Dedifferentiated amniotic fluid mesenchymal stem cell (primary cell): ENCODE results near the gene ZNF512B.
"Not testable (repeated sequence)": the region's sequence is repeated elsewhere in the genome, so short reads cannot be mapped to it uniquely, and the experiment has no call there.

Experiments used
- DNase-seq: peaks from one replicate; pipeline ENCODE4 v3.0.0-alpha.2; 2016; ENCODE audit errors: extremely low spot score

Gene ZNF512B

GRCh38 chr20:63934271-63935068 lies 35.3 kb downstream of the ZNF512B start:
- no peak for DNase-seq

DNA sequence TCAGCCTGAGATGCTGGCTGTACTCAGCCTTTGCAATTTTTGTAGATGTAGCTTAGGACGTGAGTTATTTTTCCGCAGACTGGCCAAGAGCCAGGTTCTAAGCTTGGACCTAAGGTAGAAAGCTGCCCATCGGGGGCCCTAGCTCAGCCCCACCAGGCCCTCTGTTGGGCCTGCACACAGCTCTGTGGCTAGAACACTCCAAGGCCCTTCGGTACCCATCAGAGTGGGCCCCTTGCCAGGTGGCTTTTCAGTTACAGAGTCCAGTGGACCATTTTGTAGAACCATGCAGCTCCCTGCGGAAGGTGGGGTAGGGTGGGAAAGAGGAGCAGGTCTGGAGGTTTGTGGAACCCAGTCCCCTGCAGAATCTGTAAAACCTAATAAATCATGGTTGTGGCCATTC lies 36.1 kb downstream of the ZNF512B start:
- DNase-seq, result no peak

DNA sequence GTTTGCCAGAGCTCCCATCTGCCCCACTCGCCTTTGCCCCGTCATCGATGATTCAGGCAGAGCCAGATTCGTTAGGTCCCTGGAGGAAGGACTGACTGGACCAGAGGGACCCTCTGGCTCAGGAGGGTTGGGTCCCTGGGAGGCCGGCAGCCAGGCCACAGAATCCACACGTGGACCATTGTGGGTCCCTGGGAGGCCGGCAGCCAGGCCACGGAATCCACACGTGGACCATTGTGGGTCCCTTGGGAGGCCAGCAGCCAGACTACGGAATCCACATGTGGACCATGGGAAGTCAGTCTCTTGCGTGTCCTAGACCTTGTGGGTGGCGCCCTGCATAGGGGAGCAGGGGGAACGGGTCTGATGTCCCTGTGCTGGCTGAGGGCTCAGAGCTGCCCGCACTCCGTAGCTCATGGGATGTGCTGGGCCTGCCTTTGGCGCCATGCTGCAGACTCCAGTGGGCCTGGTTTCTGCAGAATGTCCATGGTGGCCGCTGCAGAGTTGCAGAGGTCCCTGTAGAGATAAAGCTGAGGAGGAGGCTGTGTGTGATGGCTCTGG lies 37.0 kb downstream of the ZNF512B start:
- DNase-seq, result no peak

DNA sequence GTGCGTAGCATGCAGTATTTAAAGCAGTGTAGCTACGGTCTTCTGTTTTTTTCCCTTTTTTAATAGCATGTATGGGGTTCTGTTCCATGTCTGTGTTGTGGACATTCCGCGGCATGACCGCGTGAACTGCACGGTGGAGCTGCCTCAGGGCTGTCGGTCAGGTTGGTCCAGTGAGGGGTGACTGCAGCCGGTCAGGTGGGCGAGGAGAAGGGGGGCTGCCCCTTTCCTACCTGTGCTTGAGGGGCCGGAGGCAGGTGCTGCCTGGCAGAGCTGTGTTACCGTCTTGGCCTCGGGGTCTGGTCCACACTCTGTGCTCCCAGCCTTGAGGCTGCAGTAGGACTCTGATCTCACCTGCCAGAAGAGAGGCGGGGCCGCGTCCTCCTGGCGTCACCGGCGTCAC lies 38.0 kb downstream of the ZNF512B start:
- no peak for DNase-seq

DNA sequence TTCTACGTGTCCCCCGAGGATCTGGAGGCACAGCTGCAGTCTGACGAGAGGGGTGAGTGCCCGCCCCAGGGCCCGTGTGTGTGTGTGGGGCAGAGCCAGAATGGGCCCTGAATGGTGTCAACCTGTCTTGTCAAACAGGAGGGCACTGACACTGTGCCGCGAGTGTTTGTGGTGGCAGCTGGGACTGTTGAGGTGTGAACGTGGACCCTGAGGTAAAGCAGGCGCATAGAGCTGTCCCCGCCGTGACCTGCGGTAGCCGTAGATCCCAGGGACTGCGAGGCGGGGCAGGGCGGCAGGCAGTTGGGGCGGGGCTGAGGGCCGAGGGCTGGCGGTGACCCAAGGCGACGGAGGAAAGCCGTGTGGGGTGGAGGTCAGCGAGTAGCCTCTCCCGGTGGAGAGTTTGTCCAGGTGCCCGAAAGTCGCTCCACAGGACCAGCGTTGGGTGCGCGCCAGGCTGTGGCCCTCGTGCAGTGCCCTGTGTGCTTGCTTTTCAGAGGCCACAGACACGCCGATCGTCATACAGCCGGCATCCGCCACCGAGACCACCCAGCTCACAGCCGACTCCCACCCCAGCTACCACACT lies 38.7 kb downstream of the ZNF512B start:
- no peak for DNase-seq

GRCh38 chr20:63929473-63929883 lies 40.3 kb downstream of the ZNF512B start:
- DNase-seq, result not testable (repeated sequence)

DNA sequence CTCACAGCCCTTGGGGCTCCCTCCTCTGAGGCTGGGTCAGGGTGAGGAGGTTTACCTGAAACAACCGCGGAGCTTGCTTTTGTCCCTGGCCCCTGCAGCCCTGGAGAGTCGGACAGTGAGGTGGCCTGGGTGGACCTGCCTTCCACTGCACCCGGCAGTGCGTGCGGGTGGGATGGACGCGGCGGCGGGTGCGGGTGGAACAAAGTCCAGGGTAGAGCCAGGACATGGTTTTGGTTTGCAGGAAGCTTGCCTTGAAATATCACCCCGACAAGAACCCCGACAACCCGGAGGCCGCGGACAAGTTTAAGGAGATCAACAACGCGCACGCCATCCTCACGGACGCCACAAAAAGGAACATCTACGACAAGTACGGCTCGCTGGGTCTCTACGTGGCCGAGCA lies 40.7 kb downstream of the ZNF512B start:
- no peak for DNase-seq

GRCh38 chr20:63926298-63926697 lies 43.4 kb downstream of the ZNF512B start:
- DNase-seq, result no peak

DNA sequence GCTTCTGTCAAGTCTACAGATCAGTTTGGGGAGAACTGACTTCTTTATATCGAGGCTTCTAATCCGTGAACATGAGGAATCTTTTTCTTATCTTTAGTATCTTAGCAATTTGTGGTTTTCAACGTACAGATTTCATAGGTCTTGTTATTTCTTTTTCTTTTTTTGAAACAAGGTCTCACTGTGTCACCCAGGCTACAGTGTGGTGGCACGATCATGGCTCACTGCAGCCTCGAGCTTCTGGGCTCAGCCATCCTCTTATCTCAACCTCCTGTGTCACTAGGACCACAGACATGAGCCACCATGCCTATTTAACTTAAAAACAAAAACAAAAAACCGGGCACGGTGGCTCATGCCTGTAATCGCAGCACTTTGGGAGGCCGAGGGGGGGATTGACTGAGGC lies 45.5 kb downstream of the ZNF512B start:
- DNase-seq, result no peak

DNA sequence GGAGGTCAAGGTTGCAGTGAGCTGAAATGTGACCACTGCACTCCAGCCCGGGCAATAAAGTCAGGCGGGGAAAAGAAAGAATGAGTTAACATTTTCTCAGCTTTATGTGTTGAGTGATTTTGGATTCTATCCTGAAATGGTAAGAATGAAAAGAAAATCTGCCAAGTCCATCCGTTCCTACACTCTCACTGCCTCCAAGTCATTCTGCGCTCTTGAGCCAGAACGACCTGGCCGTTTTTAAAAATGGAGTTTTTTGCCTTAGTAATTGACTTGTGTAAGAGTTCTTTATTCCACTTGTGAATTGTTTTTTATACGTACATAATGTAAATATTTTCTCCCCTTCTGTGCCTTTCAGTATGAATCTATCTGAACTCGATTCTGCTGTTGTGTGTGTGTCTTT lies 46.1 kb downstream of the ZNF512B start:
- DNase-seq, result no peak

- DNase-seq, result no peak
These were observed 49.5 kb downstream of the ZNF512B start for GRCh38 chr20:63920226-63920625.

DNA sequence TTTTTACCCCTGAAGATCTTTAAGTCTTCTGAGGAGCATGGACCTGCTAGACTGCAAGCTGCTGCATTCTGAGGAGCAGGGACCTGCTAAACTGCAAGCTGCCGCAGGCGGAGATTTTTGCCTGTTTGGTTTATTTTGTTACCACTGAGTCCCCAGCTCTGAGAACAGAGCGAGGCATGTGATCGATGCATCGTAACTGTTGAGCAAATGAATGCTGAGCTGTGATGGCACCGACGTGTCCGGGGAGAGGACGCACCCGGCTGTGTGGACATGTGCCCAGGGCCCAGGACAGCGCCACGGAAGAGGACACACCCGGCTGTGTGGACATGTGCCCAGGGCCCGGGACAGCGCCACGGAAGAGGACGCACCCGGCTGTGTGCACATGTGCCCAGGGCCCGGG lies 50.6 kb downstream of the ZNF512B start:
- no peak for DNase-seq

DNA sequence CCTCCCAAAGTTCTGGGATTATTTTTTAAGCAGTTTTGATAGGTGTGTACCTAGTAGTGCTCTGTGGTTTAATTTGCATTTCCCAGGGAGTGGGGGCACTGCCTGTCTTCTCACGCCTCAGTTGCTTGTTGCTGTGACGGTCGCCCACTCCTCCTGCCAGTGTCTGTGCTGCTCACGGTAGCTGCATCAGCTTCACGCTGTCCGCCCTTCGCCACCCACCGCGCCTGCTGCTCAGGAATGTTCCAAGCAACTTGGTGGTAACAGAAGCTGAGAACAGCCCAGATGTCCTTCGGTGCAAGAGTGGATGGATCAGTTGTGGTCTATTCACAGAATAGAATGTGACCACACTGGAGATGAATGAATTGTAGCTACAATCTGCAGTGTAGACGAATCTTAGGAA lies 51.9 kb downstream of the ZNF512B start:
- DNase-seq, result no peak

DNA sequence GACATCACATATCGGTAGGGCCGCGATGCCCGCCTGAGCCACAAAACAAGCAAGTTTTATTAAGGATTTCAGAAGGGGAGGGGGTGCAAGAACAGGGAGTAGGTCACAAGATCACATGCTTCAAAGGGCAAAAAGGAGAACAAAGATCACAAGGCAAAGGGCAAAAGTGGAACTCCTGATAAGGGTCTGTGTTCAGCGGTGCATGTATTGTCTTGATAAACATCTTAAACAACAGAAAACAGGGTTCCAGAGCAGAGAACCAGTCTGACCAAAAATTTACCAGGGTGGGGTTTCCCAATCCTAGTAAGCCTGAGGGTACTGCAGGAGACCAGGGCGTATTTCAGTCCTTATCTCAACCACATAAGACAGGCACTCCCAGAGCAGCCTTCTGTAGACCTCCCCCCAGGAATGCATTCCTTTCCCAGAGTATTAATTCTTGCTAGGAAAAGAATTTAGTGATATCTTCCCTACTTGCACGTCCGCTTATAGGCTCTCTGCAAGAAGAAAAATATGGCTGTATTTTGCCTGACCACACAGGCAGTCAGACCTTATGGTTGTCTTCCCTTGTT lies 53.3 kb downstream of the ZNF512B start:
- not testable (repeated sequence) for DNase-seq

DNA sequence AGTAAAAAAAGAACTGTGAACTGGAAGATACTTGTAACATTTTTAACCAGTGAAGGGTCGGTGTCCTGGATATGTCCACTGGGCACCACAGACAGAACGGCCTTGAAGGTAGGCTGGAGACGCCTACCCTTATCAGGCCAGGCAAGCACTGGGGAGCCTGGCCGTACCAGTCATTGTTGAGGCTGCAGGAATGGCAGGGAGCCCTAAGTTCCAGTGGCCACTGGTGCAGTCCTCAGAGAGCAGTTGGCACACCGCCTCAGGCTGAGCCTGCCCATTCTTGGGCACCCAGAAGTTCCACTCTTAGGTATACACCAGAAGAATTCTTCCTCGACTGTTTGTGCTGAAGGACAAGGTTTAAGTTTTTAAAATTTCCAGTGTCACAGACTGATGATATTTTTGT lies 54.3 kb downstream of the ZNF512B start:
- no peak for DNase-seq

DNA sequence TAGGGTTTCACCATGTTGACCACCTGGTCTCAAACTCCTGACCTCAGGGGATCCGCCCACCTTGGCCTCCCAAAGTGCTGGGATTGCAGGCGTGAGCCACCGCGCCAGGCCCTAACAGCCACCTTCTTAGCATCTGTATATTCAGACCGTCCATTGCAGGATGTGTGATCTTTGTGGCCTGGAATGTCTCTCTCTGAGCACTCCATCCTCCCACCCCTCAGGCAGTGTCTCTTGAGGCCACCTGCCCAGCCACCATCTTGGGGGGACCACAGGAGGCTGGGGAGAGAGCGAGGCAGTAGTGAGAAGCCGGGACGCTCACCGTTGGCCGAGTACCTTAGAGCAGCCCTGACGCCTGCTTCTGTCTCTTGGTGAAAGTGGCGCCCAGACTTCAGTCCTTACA lies 56.0 kb downstream of the ZNF512B start:
- DNase-seq, result no peak

GRCh38 chr20:63911176-63911575 lies 58.6 kb downstream of the ZNF512B start:
- no peak for DNase-seq

DNA sequence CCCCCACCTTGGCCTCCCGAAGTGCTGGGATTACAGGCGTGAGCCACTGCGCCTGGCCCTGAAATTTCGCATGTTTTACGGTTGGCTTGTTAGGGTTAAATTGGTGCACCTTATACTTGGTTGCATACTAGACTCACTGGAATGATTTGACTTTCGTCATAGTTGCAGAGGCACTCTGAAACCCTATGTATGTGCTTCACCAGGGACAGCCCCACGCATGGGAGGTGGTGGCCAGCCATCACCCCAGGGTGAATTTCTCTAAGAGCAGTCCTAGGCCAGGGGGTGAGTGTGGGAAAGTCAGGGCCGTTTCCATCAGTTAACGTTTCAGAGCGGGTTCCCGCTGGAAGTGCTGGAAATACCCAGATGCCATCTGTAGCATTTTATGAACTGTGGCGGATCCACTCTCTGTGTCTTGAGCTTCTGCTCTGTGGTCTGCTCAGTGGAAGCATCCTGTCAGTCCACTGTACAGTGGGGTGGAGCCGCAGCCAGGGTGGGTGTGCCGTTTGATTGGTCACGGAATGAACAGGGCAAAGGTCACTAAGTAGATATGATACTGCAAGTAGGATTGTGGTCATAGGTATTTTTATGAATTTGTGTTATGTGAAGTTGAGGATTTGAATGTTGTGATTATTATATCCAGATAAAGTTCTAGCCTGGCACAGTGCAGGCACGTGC lies 61.6 kb downstream of the ZNF512B start:
- no peak for DNase-seq
